ENCODE results near the gene FABP6. TPM values are rescaled to one million over a fixed set of nuclear protein-coding genes. Genes with fewer than 3 reads are reported as not detected.

Gene FABP6
- polyA plus RNA-seq, 2 of the 4 experiments (the other 2 are of a cell fraction) = 0.75 to 0.93 TPM

DNA sequence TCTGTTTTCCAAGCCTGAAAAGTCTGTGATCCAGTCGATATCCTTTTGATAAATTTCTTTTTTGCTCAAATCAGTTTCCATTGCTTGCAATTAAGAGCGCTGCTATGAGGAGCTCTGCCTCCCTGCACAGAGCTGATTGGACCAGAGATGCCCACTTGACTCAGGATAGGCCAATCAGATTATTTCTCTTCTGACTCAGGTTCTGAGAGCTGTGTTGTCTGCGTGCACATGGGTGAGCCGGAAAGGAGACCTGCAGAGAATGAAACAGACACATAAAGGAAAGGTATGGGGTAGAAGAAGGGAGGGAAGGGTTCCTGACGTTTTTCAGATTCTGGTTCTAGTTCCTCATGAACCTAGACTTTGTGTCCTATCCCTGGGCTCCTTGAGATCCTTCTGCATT, 15.8 kb upstream of the FABP6 start:
- Histone ChIP-seq H3K4me2 (peak overlapping the region; percentile 25; the same call in 1 of the 3 replicates), H3K4me3 (no peak overlapping the region), H3K4me1 (no peaks in the 10 kb centered on the region), H3K9me3 (no peaks in the 10 kb centered on the region), H3K27ac (no peak overlapping the region)
- FAIRE-seq = peak; percentile 78
- DNase-seq (ENCODE audit: low read depth in 1 of 2, low spot score in 1 of 2) = peak; percentile 13 to 48
- CTCF ChIA-PET = interaction anchor here (0.9 to 4.4 kb wide), 5 partner anchors 15 to 138 kb away, joined by 3 to 26 read pairs (median 3); no protein-coding TSS in a partner anchor
- peak; percentile 58; the same call in 1 of the 2 replicates for TF ChIP-seq USF2 (IDR thresholded peaks at IDR 0.05)
- TF ChIP-seq, protein P1, sequence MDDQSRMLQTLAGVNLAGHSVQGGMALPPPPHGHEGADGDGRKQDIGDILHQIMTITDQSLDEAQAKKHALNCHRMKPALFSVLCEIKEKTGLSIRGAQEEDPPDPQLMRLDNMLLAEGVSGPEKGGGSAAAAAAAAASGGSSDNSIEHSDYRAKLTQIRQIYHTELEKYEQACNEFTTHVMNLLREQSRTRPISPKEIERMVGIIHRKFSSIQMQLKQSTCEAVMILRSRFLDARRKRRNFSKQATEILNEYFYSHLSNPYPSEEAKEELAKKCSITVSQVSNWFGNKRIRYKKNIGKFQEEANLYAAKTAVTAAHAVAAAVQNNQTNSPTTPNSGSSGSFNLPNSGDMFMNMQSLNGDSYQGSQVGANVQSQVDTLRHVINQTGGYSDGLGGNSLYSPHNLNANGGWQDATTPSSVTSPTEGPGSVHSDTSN (IDR thresholded peaks at IDR 0.05) = no peak
- 42% methylated on average over 5 of the region's 5 CpGs for WGBS (ENCODE audit: missing lambda C conversion rate)
- peak; percentile 73 to 90; a peak in 4 of 6 replicates for ATAC-seq
- POLR2A ChIA-PET = no interaction called here

DNA sequence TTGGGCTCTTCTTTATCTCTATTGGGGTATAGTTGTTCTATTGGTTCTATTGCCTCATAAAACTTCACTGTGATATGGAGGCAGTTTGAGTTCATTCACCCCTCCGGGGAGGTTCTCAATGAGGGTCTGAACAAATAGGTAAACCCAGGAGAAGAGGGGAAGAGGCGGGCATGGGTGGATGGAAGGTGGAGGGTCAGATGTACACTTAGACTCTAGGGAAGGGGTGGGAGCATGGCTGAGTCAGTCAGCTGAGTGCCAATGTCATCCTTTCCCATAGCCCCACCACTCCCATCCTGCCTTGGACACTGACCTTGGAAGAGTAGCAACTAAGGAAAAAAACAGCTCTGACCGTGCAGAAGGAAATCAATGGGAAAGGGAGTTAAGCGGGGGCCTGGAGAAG, 9.9 kb upstream of the FABP6 start:
- FAIRE-seq (no peak), DNase-seq (ENCODE audit: low read depth in 1 of 2, low spot score in 1 of 2) (no peak), ATAC-seq (no peak)
- H3K4me3 ChIP-seq = no peak overlapping the region
- H3K4me2 ChIP-seq = no peak overlapping the region
- no peak overlapping the region for H3K27ac ChIP-seq
- 62% methylated on average over 4 of the region's 4 CpGs for WGBS (ENCODE audit: missing lambda C conversion rate)
- TF ChIP-seq USF2 (IDR thresholded peaks at IDR 0.05) (no peak), JUN (IDR thresholded peaks at IDR 0.05) (no peak), MAZ (IDR thresholded peaks at IDR 0.05; ENCODE audit: borderline replicate concordance, low read depth, low read length) (no peak), MAFK (IDR thresholded peaks at IDR 0.05; ENCODE audit: partially characterized antibody) (no peak), HOXB13 (CRISPR knock-in tag; IDR thresholded peaks at IDR 0.05; ENCODE audit: low read depth) (no peak), RNF2 (IDR thresholded peaks at IDR 0.05; ENCODE audit: borderline replicate concordance, low read depth) (no peak), BHLHE40 (IDR thresholded peaks at IDR 0.05; ENCODE audit: low read depth, low read length) (no peak), RAD21 (conservative IDR thresholded peaks at IDR 0.05 in 1 of 2, IDR thresholded peaks at IDR 0.05 in 1 of 2) (no peak), ZNF302 (CRISPR knock-in tag; IDR thresholded peaks at IDR 0.05) (no peak), ZC3H11A (IDR thresholded peaks at IDR 0.05) (no peak), CBX2 (IDR thresholded peaks at IDR 0.05; ENCODE audit: borderline replicate concordance, low read depth) (no peak), MYC (IDR thresholded peaks at IDR 0.05; ENCODE audit: borderline replicate concordance, low read length) (no peak), SREBF2 (IDR thresholded peaks at IDR 0.05) (no peak), POLR2A (IDR thresholded peaks at IDR 0.05; ENCODE audit: low read length) (no peak), TFCP2L1 (CRISPR knock-in tag; IDR thresholded peaks at IDR 0.05) (no peak), BCL3 (IDR thresholded peaks at IDR 0.05) (no peak), RFX5 (IDR thresholded peaks at IDR 0.05) (no peak), GATA3 (IDR thresholded peaks at IDR 0.05; ENCODE audit: borderline replicate concordance) (no peak)
- TF ChIP-seq, protein P1 (IDR thresholded peaks at IDR 0.05) = no peak
- TF ChIP-seq, protein P2, sequence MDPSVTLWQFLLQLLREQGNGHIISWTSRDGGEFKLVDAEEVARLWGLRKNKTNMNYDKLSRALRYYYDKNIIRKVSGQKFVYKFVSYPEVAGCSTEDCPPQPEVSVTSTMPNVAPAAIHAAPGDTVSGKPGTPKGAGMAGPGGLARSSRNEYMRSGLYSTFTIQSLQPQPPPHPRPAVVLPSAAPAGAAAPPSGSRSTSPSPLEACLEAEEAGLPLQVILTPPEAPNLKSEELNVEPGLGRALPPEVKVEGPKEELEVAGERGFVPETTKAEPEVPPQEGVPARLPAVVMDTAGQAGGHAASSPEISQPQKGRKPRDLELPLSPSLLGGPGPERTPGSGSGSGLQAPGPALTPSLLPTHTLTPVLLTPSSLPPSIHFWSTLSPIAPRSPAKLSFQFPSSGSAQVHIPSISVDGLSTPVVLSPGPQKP (IDR thresholded peaks at IDR 0.05; ENCODE audit: low read depth, low read length) = no peak
- no peaks in the 10 kb centered on the region for H3K9me3 ChIP-seq
- ChIA-PET POLR2A (no interaction called here), CTCF (interaction anchor here (0.6 to 2.5 kb wide), 6 partner anchors 9 to 195 kb away, joined by 3 to 11 read pairs (median 3); no protein-coding TSS in a partner anchor)
- H3K4me1 ChIP-seq = no peaks in the 10 kb centered on the region

Measured in A549 (cell line).